ENCODE results near the gene PPP1R37.

The PPP1R37 gene

GRCh38 chr19:45074744-45075300, 18.2 kb upstream of the PPP1R37 start:
- H3K36me3 ChIP-seq (ENCODE audit: control insufficient read depth, low read depth, low read length), result peaks cover 20% of the 10 kb centered on the region
- peaks cover 23% of the 10 kb centered on the region for H3K4me1 ChIP-seq (ENCODE audit: control insufficient read depth, low read depth, low read length)
- peak overlapping the region; percentile 58 for H3K4me3 ChIP-seq (ENCODE audit: low read length)
- H3K9me3 ChIP-seq (ENCODE audit: control insufficient read depth, low read depth, low read length), result no peaks in the 10 kb centered on the region
- no peak overlapping the region for H3K9ac ChIP-seq (ENCODE audit: low read length)
- H3K27me3 ChIP-seq (ENCODE audit: control insufficient read depth, insufficient read depth, low read length), result no peaks in the 10 kb centered on the region
- H3K27ac ChIP-seq (ENCODE audit: low read length), result no peak overlapping the region

GRCh38 chr19:45075301-45076028, 17.5 kb upstream of the PPP1R37 start:
- no peaks in the 10 kb centered on the region for H3K27me3 ChIP-seq (ENCODE audit: control insufficient read depth, insufficient read depth, low read length)
- no peaks in the 10 kb centered on the region for H3K9me3 ChIP-seq (ENCODE audit: control insufficient read depth, low read depth, low read length)
- H3K36me3 ChIP-seq (ENCODE audit: control insufficient read depth, low read depth, low read length), result peaks cover 13% of the 10 kb centered on the region
- H3K27ac ChIP-seq (ENCODE audit: low read length), result no peak overlapping the region
- H3K4me1 ChIP-seq (ENCODE audit: control insufficient read depth, low read depth, low read length), result peaks cover 24% of the 10 kb centered on the region
- H3K9ac ChIP-seq (ENCODE audit: low read length), result peak overlapping the region; percentile 52
- H3K4me3 ChIP-seq (ENCODE audit: low read length), result peak overlapping the region; percentile 79

- H3K9ac ChIP-seq (ENCODE audit: low read length), result peak within 1 kb of the TSS; percentile 52
- H3K9me3 ChIP-seq (ENCODE audit: control insufficient read depth, low read depth, low read length), result no peaks in the 10 kb centered on the region
- no peaks in the 10 kb centered on the region for H3K27me3 ChIP-seq (ENCODE audit: control insufficient read depth, insufficient read depth, low read length)
- H3K4me3 ChIP-seq (ENCODE audit: low read length), result peak within 1 kb of the TSS; percentile 79
- peaks cover 30% of the 10 kb centered on the region for H3K4me1 ChIP-seq (ENCODE audit: control insufficient read depth, low read depth, low read length)
- H3K27ac ChIP-seq (ENCODE audit: low read length), result no peak within 1 kb of the TSS
- peaks cover 7% of the 10 kb centered on the region for H3K36me3 ChIP-seq (ENCODE audit: control insufficient read depth, low read depth, low read length)
Measured at GRCh38 chr19:45076029-45076850, 16.7 kb upstream of the PPP1R37 start, which contains the start of gene ZNF296. Gene ZNF296 (minus strand): TSS chr19:45076478. CDS start chr19:45076373, 105 bp downstream.

DNA sequence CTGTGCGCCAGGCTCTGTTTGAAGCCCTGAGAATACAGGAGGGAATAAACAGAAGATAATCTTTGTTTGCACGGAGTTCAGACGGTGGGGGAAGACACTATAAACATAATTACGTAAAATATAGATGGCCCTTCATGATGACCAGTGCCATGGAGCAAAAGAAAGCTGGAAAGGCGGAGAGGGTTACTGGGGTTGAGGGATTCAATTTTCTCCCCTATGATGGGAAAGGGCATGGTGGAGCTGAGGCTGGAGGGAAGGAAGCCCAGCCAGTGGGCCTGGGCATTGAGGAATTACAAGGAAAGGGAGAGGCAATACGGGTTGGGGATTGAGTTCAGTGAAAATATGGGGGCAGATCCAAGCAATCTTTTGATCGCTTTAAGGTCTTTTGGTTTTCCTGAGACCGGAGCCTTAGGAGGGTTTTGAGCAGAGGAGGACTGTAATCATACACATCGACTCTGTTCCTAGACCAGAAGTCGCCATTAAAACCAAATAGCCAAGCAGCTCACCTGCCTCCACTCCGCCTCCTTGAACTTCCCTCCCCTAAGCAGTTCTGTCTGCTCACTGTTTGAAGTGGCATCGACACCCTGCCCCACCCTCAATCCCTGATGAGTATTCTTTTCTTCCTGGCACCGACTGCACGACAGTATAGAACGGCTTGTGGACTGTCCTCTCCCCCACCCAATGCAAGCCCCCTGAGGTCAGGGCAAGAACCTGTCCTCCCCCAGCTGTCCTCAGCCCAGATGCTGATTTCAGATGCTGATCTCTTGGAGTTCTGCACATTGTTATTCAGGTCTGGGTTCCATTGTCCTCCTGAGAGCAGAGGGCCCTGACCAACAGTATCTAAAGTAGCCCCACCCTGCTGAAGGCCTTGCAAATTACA, 15.9 kb upstream of the PPP1R37 start:
- H3K4me1 ChIP-seq (ENCODE audit: control insufficient read depth, low read depth, low read length), result peaks cover 30% of the 10 kb centered on the region
- peaks cover 7% of the 10 kb centered on the region for H3K36me3 ChIP-seq (ENCODE audit: control insufficient read depth, low read depth, low read length)
- no peak overlapping the region for H3K27ac ChIP-seq (ENCODE audit: low read length)
- no peaks in the 10 kb centered on the region for H3K9me3 ChIP-seq (ENCODE audit: control insufficient read depth, low read depth, low read length)
- peak overlapping the region; percentile 79 for H3K4me3 ChIP-seq (ENCODE audit: low read length)
- no peaks in the 10 kb centered on the region for H3K27me3 ChIP-seq (ENCODE audit: control insufficient read depth, insufficient read depth, low read length)
- peak overlapping the region; percentile 1 for H3K9ac ChIP-seq (ENCODE audit: low read length)

GRCh38 chr19:45078390-45079062, 14.5 kb upstream of the PPP1R37 start:
- H3K9ac ChIP-seq (ENCODE audit: low read length), result peak overlapping the region; percentile 98
- no peaks in the 10 kb centered on the region for H3K9me3 ChIP-seq (ENCODE audit: control insufficient read depth, low read depth, low read length)
- peak overlapping the region; percentile 99 for H3K4me3 ChIP-seq (ENCODE audit: low read length)
- H3K27ac ChIP-seq (ENCODE audit: low read length), result peak overlapping the region; percentile 63
- no peaks in the 10 kb centered on the region for H3K27me3 ChIP-seq (ENCODE audit: control insufficient read depth, insufficient read depth, low read length)
- H3K36me3 ChIP-seq (ENCODE audit: control insufficient read depth, low read depth, low read length), result peaks cover 13% of the 10 kb centered on the region
- H3K4me1 ChIP-seq (ENCODE audit: control insufficient read depth, low read depth, low read length), result peaks cover 30% of the 10 kb centered on the region

GRCh38 chr19:45079063-45079910, 13.7 kb upstream of the PPP1R37 start, which contains the start of gene GEMIN7:
Gene GEMIN7 (plus strand): TSS chr19:45079260. CDS start chr19:45090115, 10,855 bp downstream.
- Histone ChIP-seq H3K27ac (ENCODE audit: low read length) (peak within 1 kb of the TSS; percentile 95), H3K4me3 (ENCODE audit: low read length) (peak within 1 kb of the TSS; percentile 99), H3K9me3 (ENCODE audit: control insufficient read depth, low read depth, low read length) (no peaks in the 10 kb centered on the region), H3K36me3 (ENCODE audit: control insufficient read depth, low read depth, low read length) (peaks cover 13% of the 10 kb centered on the region), H3K4me1 (ENCODE audit: control insufficient read depth, low read depth, low read length) (peaks cover 30% of the 10 kb centered on the region), H3K9ac (ENCODE audit: low read length) (peak within 1 kb of the TSS; percentile 98), H3K27me3 (ENCODE audit: control insufficient read depth, insufficient read depth, low read length) (no peaks in the 10 kb centered on the region)

DNA sequence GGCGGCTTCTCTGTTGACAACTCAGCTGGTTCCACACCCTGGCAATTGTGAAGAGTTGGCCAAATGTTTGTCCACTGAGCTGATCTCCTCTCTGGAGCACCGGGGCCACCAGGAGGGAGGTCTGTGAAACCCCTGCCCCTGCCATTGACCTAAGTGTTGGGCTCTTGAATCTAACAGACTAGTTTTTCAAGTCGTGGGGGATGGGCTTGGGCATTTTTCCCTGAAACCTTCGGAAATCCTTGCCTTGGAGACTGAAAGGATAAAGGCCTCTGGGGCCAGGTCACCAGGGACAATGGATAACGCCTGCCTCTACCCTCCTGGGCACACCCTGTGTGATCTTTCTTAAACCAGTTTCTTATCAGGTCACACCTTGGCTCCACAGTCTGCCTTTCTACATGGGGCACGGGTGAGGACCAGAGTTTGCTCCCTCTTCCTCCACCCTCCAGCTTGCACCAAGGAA, 13.0 kb upstream of the PPP1R37 start:
- Histone ChIP-seq H3K36me3 (ENCODE audit: control insufficient read depth, low read depth, low read length) (peaks cover 13% of the 10 kb centered on the region), H3K27me3 (ENCODE audit: control insufficient read depth, insufficient read depth, low read length) (no peaks in the 10 kb centered on the region), H3K4me3 (ENCODE audit: low read length) (peak overlapping the region; percentile 99), H3K27ac (ENCODE audit: low read length) (peak overlapping the region; percentile 95), H3K9ac (ENCODE audit: low read length) (peak overlapping the region; percentile 98), H3K9me3 (ENCODE audit: control insufficient read depth, low read depth, low read length) (no peaks in the 10 kb centered on the region), H3K4me1 (ENCODE audit: control insufficient read depth, low read depth, low read length) (peaks cover 25% of the 10 kb centered on the region)

GRCh38 chr19:45082170-45082569, 10.8 kb upstream of the PPP1R37 start:
- peaks cover 13% of the 10 kb centered on the region for H3K36me3 ChIP-seq (ENCODE audit: control insufficient read depth, low read depth, low read length)
- H3K27me3 ChIP-seq (ENCODE audit: control insufficient read depth, insufficient read depth, low read length), result no peaks in the 10 kb centered on the region
- no peak overlapping the region for H3K9ac ChIP-seq (ENCODE audit: low read length)
- no peaks in the 10 kb centered on the region for H3K9me3 ChIP-seq (ENCODE audit: control insufficient read depth, low read depth, low read length)
- peaks cover 17% of the 10 kb centered on the region for H3K4me1 ChIP-seq (ENCODE audit: control insufficient read depth, low read depth, low read length)
- H3K27ac ChIP-seq (ENCODE audit: low read length), result no peak overlapping the region
- no peak overlapping the region for H3K4me3 ChIP-seq (ENCODE audit: low read length)

- H3K27me3 ChIP-seq (ENCODE audit: control insufficient read depth, insufficient read depth, low read length), result no peaks in the 10 kb centered on the region
- H3K9me3 ChIP-seq (ENCODE audit: control insufficient read depth, low read depth, low read length), result no peaks in the 10 kb centered on the region
- no peak overlapping the region for H3K9ac ChIP-seq (ENCODE audit: low read length)
- peaks cover 4% of the 10 kb centered on the region for H3K4me1 ChIP-seq (ENCODE audit: control insufficient read depth, low read depth, low read length)
- no peak overlapping the region for H3K4me3 ChIP-seq (ENCODE audit: low read length)
- H3K36me3 ChIP-seq (ENCODE audit: control insufficient read depth, low read depth, low read length), result peaks cover 23% of the 10 kb centered on the region
- no peak overlapping the region for H3K27ac ChIP-seq (ENCODE audit: low read length)
Measured at GRCh38 chr19:45086480-45086879, 6.5 kb upstream of the PPP1R37 start.

GRCh38 chr19:45087531-45087930, 5.4 kb upstream of the PPP1R37 start:
- Histone ChIP-seq H3K9me3 (ENCODE audit: control insufficient read depth, low read depth, low read length) (no peaks in the 10 kb centered on the region), H3K4me3 (ENCODE audit: low read length) (no peak overlapping the region), H3K27ac (ENCODE audit: low read length) (no peak overlapping the region), H3K9ac (ENCODE audit: low read length) (no peak overlapping the region), H3K27me3 (ENCODE audit: control insufficient read depth, insufficient read depth, low read length) (no peaks in the 10 kb centered on the region), H3K4me1 (ENCODE audit: control insufficient read depth, low read depth, low read length) (peaks cover 4% of the 10 kb centered on the region), H3K36me3 (ENCODE audit: control insufficient read depth, low read depth, low read length) (peaks cover 13% of the 10 kb centered on the region)

Data from iPS-18a (cell line).